HG03442 (cell line): ENCODE measurements around the gene LRP2BP.

ENCODE experiments used
- ATAC-seq: cut with Tn5 transposase; IDR thresholded peaks from one replicate; pipeline ENCODE4 v1.9.1; 2021; ENCODE audit warnings: mild to moderate bottlenecking, moderate library complexity; ENCODE audit not compliant: unreplicated experiment

Gene LRP2BP

GRCh38 chr4:185395956-185396723 is 416 bp upstream of the LRP2BP start:
- ATAC-seq = peak; percentile 71

- ATAC-seq = no peak
These were observed 1.0 kb downstream of the LRP2BP start for GRCh38 chr4:185394568-185395237.

- ATAC-seq = no peak
These were observed 3.6 kb downstream of the LRP2BP start for GRCh38 chr4:185392156-185392555.

- no peak for ATAC-seq
These were observed 4.8 kb downstream of the LRP2BP start for GRCh38 chr4:185390941-185391340.

- ATAC-seq = no peak
These were observed 7.8 kb downstream of the LRP2BP start for GRCh38 chr4:185387957-185388356.

- ATAC-seq = no peak
These were observed 10.8 kb downstream of the LRP2BP start for GRCh38 chr4:185384930-185385331.

GRCh38 chr4:185384061-185384460 is 11.7 kb downstream of the LRP2BP start:
- no peak for ATAC-seq

- no peak for ATAC-seq
These were observed 12.3 kb downstream of the LRP2BP start for GRCh38 chr4:185383451-185383850.

GRCh38 chr4:185382754-185383153 is 13.0 kb downstream of the LRP2BP start:
- ATAC-seq = no peak

GRCh38 chr4:185381288-185382196 is 14.2 kb downstream of the LRP2BP start:
- no peak for ATAC-seq

- ATAC-seq = no peak
These were observed 15.4 kb downstream of the LRP2BP start for GRCh38 chr4:185380320-185380719.

GRCh38 chr4:185379326-185380295 is 16.1 kb downstream of the LRP2BP start:
- ATAC-seq = no peak

GRCh38 chr4:185378264-185378663 is 17.5 kb downstream of the LRP2BP start:
- ATAC-seq = no peak

- no peak for ATAC-seq
These were observed 21.2 kb downstream of the LRP2BP start for GRCh38 chr4:185374573-185374972.

- no peak for ATAC-seq
These were observed 21.7 kb downstream of the LRP2BP start for GRCh38 chr4:185374027-185374426.

- no peak for ATAC-seq
These were observed 24.0 kb downstream of the LRP2BP start for GRCh38 chr4:185371702-185372101.

GRCh38 chr4:185370268-185370949 is 25.3 kb downstream of the LRP2BP start:
- no peak for ATAC-seq

- ATAC-seq = no peak
These were observed 26.0 kb downstream of the LRP2BP start for GRCh38 chr4:185369731-185370130.

- no peak for ATAC-seq
These were observed 30.8 kb downstream of the LRP2BP start for GRCh38 chr4:185364886-185365285.

- no peak for ATAC-seq
These were observed 32.5 kb downstream of the LRP2BP start for GRCh38 chr4:185363251-185363650.
